HCT116 (cell line): ENCODE results near the gene HMGCLL1. TPM values are rescaled to one million over a fixed set of nuclear protein-coding genes. Genes with fewer than 3 reads are reported as not detected.

Source experiments
- ATAC-seq: fragments of 200-7000 bp; cut with Tn5 transposase; 2 replicates; pipeline ENCODE4 v1.9.1; 2020; ENCODE audit warnings: mild to moderate bottlenecking, moderate library complexity
- BruUV-seq: library from RNA; stranded (reverse); fragments of 400-500 nt; replicated peaks from 2 replicates; lab custom pipeline; 2021; lab: Mats Ljungman, UMichigan
- CTCF ChIA-PET: fragments of 300-600 bp; sonication (Branson Sonifier 250); formaldehyde crosslinking; loops from one replicate; lab custom pipeline; 2021; ENCODE audit warnings: antibody characterized with exemption; lab: Charles Lee
- POLR2A ChIA-PET: fragments of 300-600, 350-600 bp; sonication (Branson Sonifier 250); formaldehyde crosslinking; loops from one replicate; lab custom pipeline; 2021; ENCODE audit warnings: antibody characterized with exemption; lab: Charles Lee
- RAD21 ChIA-PET, 2 experiments: fragments of 300-600 bp; sonication (Branson Sonifier 250); formaldehyde crosslinking; loops; one replicate each; lab custom pipeline; 2023; ENCODE audit warnings: low total read pairs in 2 of 2; ENCODE audit not compliant: uncharacterized antibody in 2 of 2, unreplicated experiment in 2 of 2, low non-redundant PET in 1 of 2; lab: Charles Lee
- DNase-seq: peaks from one replicate; pipeline ENCODE4 v3.0.0-alpha.2; 2010; ENCODE audit warnings: low read depth, low spot score
- H2AFZ ChIP-seq: fragments of 200-600 bp; shearing (Covaris generic), sonication (generic); 2 replicates; pipeline ENCODE4 v1.6.1; 2017; ENCODE audit warnings: low read depth, mixed run types, mixed read lengths, antibody characterized with exemption, low read length; ENCODE audit not compliant: poor library complexity, severe bottlenecking
- H3K27ac ChIP-seq: 2 replicates; pipeline ENCODE4 v1.5.1; 2012; ENCODE audit warnings: low read depth, low read length
- H3K27me3 ChIP-seq: fragments of 200-600 bp; sonication (generic); 2 replicates; pipeline ENCODE4 v1.6.1; 2016; ENCODE audit warnings: mixed run types, low read length, mixed read lengths; ENCODE audit not compliant: insufficient read depth
- H3K36me3 ChIP-seq, 2 experiments: fragments of 200-500 bp in 1 of 2; fragments of 200-600 bp in 1 of 2; sonication (Bioruptor generic) in 1 of 2; sonication (generic) in 1 of 2; 2 replicates each; pipeline versions ENCODE4 v1.5.1 to v1.6.1; 2014 to 2016; ENCODE audit warnings: low read length in 2 of 2, inconsistent platforms in 1 of 2, mixed read lengths in 1 of 2, mixed run types in 1 of 2; ENCODE audit not compliant: insufficient read depth in 2 of 2, control insufficient read depth in 1 of 2
- H3K4me1 ChIP-seq, 2 experiments: fragments of 200-600 bp in 1 of 2; sonication (generic) in 1 of 2; 2 replicates each; pipeline versions ENCODE4 v1.5.1 to v1.6.1; 2012 to 2017; ENCODE audit warnings: low read length in 2 of 2, inconsistent platforms in 1 of 2, mild to moderate bottlenecking in 1 of 2, mixed read lengths in 1 of 2, mixed run types in 1 of 2, moderate library complexity in 1 of 2; ENCODE audit not compliant: insufficient read depth in 2 of 2, control insufficient read depth in 1 of 2
- H3K4me2 ChIP-seq: fragments of 200-600 bp; sonication (generic); 2 replicates; pipeline ENCODE4 v1.6.1; 2017; ENCODE audit warnings: mixed run types, low read length, mixed read lengths
- H3K4me3 ChIP-seq, 2 experiments: fragments of 200-600 bp in 1 of 2; sonication (generic) in 1 of 2; replicated peaks in 1 of 2; 2 replicates each; pipeline ENCODE4 v1.5.1; 2011 to 2016; ENCODE audit warnings: low read length in 2 of 2, control low read depth in 1 of 2, low read depth in 1 of 2, mild to moderate bottlenecking in 1 of 2, mixed read lengths in 1 of 2, mixed run types in 1 of 2
- H3K79me2 ChIP-seq: fragments of 200-600 bp; sonication (generic); 2 replicates; pipeline ENCODE4 v1.6.1; 2017; ENCODE audit warnings: mild to moderate bottlenecking, mixed run types, low read length, moderate library complexity, mixed read lengths; ENCODE audit not compliant: insufficient read depth
- H3K9ac ChIP-seq: fragments of 200-600 bp; sonication (generic); 2 replicates; pipeline ENCODE4 v1.6.1; 2016; ENCODE audit warnings: low read length, mixed read lengths
- H3K9me2 ChIP-seq: fragments of 200-600 bp; sonication (generic), shearing (Covaris generic); 2 replicates; pipeline ENCODE4 v1.6.1; 2017; ENCODE audit warnings: mixed run types, mild to moderate bottlenecking, moderate library complexity; ENCODE audit not compliant: insufficient read depth
- H3K9me3 ChIP-seq, 2 experiments: fragments of 200-500 bp in 1 of 2; fragments of 200-600 bp in 1 of 2; sonication (Bioruptor generic) in 1 of 2; sonication (generic) in 1 of 2; 2 replicates each; pipeline ENCODE4 v1.6.1; 2014 to 2017; ENCODE audit warnings: low read length in 2 of 2, mixed read lengths in 2 of 2, inconsistent platforms in 1 of 2, low read depth in 1 of 2, mild to moderate bottlenecking in 1 of 2, mixed run types in 1 of 2, moderate library complexity in 1 of 2; ENCODE audit not compliant: control insufficient read depth in 1 of 2, insufficient read depth in 1 of 2
- H4K20me1 ChIP-seq: fragments of 200-600 bp; sonication (generic), shearing (Covaris generic); 2 replicates; pipeline ENCODE4 v1.6.1; 2017; ENCODE audit warnings: mixed run types, mild to moderate bottlenecking, moderate library complexity; ENCODE audit not compliant: insufficient read depth
- ATF3 ChIP-seq: IDR thresholded peaks from 2 replicates; pipeline ENCODE4 v1.6.1; 2012
- CBX3 ChIP-seq: IDR thresholded peaks from 2 replicates; pipeline ENCODE4 v1.6.1; 2012; ENCODE audit warnings: low read depth
- CTCF ChIP-seq, 3 experiments: fragments of 200-600 bp in 1 of 3; sonication (generic) in 1 of 3; IDR thresholded peaks in 2 of 3; conservative IDR thresholded peaks in 1 of 3; 2 replicates each; pipeline ENCODE4 v1.5.1; 2012 to 2017; ENCODE audit warnings: low read depth in 2 of 3, low read length in 2 of 3, antibody characterized with exemption in 1 of 3, borderline replicate concordance in 1 of 3, control low read depth in 1 of 3, mild to moderate bottlenecking in 1 of 3, mixed read lengths in 1 of 3, mixed run types in 1 of 3, moderate library complexity in 1 of 3; ENCODE audit not compliant: insufficient read depth in 1 of 3
- EGR1 ChIP-seq: IDR thresholded peaks from 2 replicates; pipeline ENCODE4 v1.6.1; 2012; ENCODE audit warnings: low read depth
- ELF1 ChIP-seq: IDR thresholded peaks from 2 replicates; pipeline ENCODE4 v1.6.1; 2012; ENCODE audit warnings: low read depth, borderline replicate concordance
- EZH2 ChIP-seq: fragments of 200-600 bp; sonication (generic); IDR thresholded peaks from 2 replicates; pipeline ENCODE4 v1.6.1; 2017; ENCODE audit warnings: antibody characterized with exemption, mixed run types
- FOSL1 ChIP-seq: IDR thresholded peaks from 2 replicates; pipeline ENCODE4 v1.6.1; 2012; ENCODE audit warnings: low read depth
- JUND ChIP-seq: IDR thresholded peaks from 2 replicates; pipeline ENCODE4 v1.6.1; 2012
- POLR2A ChIP-seq: IDR thresholded peaks from 2 replicates; pipeline ENCODE4 v1.7.0; 2011; ENCODE audit warnings: borderline replicate concordance; ENCODE audit not compliant: insufficient read depth, insufficient read length; ENCODE audit errors: extremely low read depth
- POLR2AphosphoS5 ChIP-seq: IDR thresholded peaks from 2 replicates; pipeline ENCODE4 v1.6.1; 2011; ENCODE audit warnings: mild to moderate bottlenecking, low read depth, low read length, moderate library complexity
- RAD21 ChIP-seq: IDR thresholded peaks from 2 replicates; pipeline ENCODE4 v1.6.1; 2012; ENCODE audit warnings: low read depth, mild to moderate bottlenecking
- SP1 ChIP-seq: IDR thresholded peaks from 2 replicates; pipeline ENCODE4 v1.6.1; 2012; ENCODE audit warnings: low read depth
- SRF ChIP-seq: IDR thresholded peaks from 2 replicates; pipeline ENCODE4 v1.6.1; 2012; ENCODE audit warnings: low read depth
- TCF7L2 ChIP-seq: IDR thresholded peaks from 2 replicates; pipeline ENCODE4 v1.7.0; 2011; ENCODE audit warnings: borderline replicate concordance, inconsistent platforms; ENCODE audit not compliant: insufficient read depth, insufficient read length; ENCODE audit errors: extremely low read depth
- YY1 ChIP-seq: IDR thresholded peaks from 2 replicates; pipeline ENCODE4 v1.6.1; 2011; ENCODE audit warnings: low read length, low read depth, moderate library complexity, mild to moderate bottlenecking; ENCODE audit not compliant: insufficient replicate concordance; ENCODE audit errors: extremely low read depth
- ZBTB33 ChIP-seq: IDR thresholded peaks from 2 replicates; pipeline ENCODE4 v1.6.1; 2011; ENCODE audit warnings: mild to moderate bottlenecking, low read length, moderate library complexity; ENCODE audit not compliant: insufficient replicate concordance; ENCODE audit errors: extremely low read depth
- ZFX ChIP-seq: fragments of 450-650 bp; IDR thresholded peaks from 2 replicates; pipeline ENCODE4 v1.6.1; 2017
- ZNF274 ChIP-seq: fragments of 200-500 bp; sonication (Bioruptor generic); IDR thresholded peaks from 2 replicates; pipeline ENCODE4 v1.6.1; 2014; ENCODE audit warnings: mild to moderate bottlenecking, low read depth, low read length, inconsistent platforms
- intact Hi-C: fragments of 100-400 bp; cut with micrococcal nuclease; formaldehyde crosslinking; loops from 2 replicates; pipeline ENCODE4 v1.10.0; 2022
- total RNA-seq: library from RNA; stranded (reverse); gene quantifications from one replicate; pipeline ENCODE4 v1.2.1, GENCODE V29; 2021; ENCODE audit not compliant: unreplicated experiment

HMGCLL1 gene
- total RNA-seq, 1 experiment from 2014 or later = not detected

GRCh38 chr6:55494411-55494810 lies 84.6 kb downstream of the HMGCLL1 start:
- no peak for ATAC-seq
- Histone ChIP-seq H3K9ac (no peak overlapping the region), H3K36me3 (no peaks in the 10 kb centered on the region), H3K27me3 (peaks cover 24% of the 10 kb centered on the region), H3K9me2 (no peaks in the 10 kb centered on the region), H3K4me1 (no peaks in the 10 kb centered on the region), H2AFZ (no peak overlapping the region), H3K4me3 (no peak overlapping the region)
- POLR2A ChIA-PET = no interaction called here
- intact Hi-C loops = no loop called here
- no peak for TF ChIP-seq RAD21
- TF ChIP-seq SRF = no peak
- no peak for TF ChIP-seq ZBTB33
- TF ChIP-seq ZFX = no peak
- no peak for TF ChIP-seq FOSL1
- no peak for TF ChIP-seq ELF1
- TF ChIP-seq EGR1 = no peak
- no peak for TF ChIP-seq JUND
- TF ChIP-seq ATF3 = no peak
- TF ChIP-seq, all 23 proteins: peak for 0
- Histone ChIP-seq H3K4me2 (no peak overlapping the region), H3K9me3 (no peaks in the 10 kb centered on the region), H3K27ac (no peak overlapping the region), H4K20me1 (no peaks in the 10 kb centered on the region), H3K79me2 (no peaks in the 10 kb centered on the region)
- no TSS peak for BruUV-seq
- ChIA-PET CTCF (no interaction called here), RAD21 (no interaction called here)
- no peak for DNase-seq

- Histone ChIP-seq H4K20me1 (no peaks in the 10 kb centered on the region), H3K4me2 (no peak overlapping the region), H2AFZ (no peak overlapping the region), H3K9ac (no peak overlapping the region), H3K9me3 (no peaks in the 10 kb centered on the region), H3K27ac (no peak overlapping the region), H3K9me2 (no peaks in the 10 kb centered on the region), H3K27me3 (peaks cover 24% of the 10 kb centered on the region), H3K79me2 (no peaks in the 10 kb centered on the region), H3K4me3 (no peak overlapping the region), H3K4me1 (no peaks in the 10 kb centered on the region), H3K36me3 (no peaks in the 10 kb centered on the region)
- POLR2A ChIA-PET = no interaction called here
- no peak for DNase-seq
- no TSS peak for BruUV-seq
- CTCF ChIA-PET = no interaction called here
- no peak for ATAC-seq
- RAD21 ChIA-PET = no interaction called here
- intact Hi-C loops = no loop called here
- no peak for TF ChIP-seq EZH2
- TF ChIP-seq ZNF274 = no peak
- TF ChIP-seq POLR2AphosphoS5 = no peak
- TF ChIP-seq CTCF (IDR thresholded peaks at IDR 0.05 in 2 of 3, conservative IDR thresholded peaks at IDR 0.05 in 1 of 3; ENCODE audit: borderline replicate concordance in 1 of 3, insufficient read depth in 1 of 3, low read depth in 2 of 3, low read length in 2 of 3) = no peak
- no peak for TF ChIP-seq ELF1
- TF ChIP-seq SRF = no peak
- no peak for TF ChIP-seq RAD21
- TF ChIP-seq ZFX = no peak
- TF ChIP-seq ATF3 = no peak
- no peak for TF ChIP-seq YY1
- TF ChIP-seq SP1 = no peak
- no peak for TF ChIP-seq TCF7L2
- no peak for TF ChIP-seq CBX3
- no peak for TF ChIP-seq EGR1
- TF ChIP-seq POLR2A = no peak
These were observed 86.7 kb downstream of the HMGCLL1 start for GRCh38 chr6:55492259-55492658.
